ENCODE results near the gene ADK.
"Not testable (repeated sequence)": the region's sequence is repeated elsewhere in the genome, so short reads cannot be mapped to it uniquely, and the experiment has no call there.

The ADK gene

GRCh38 chr10:74433595-74433956 is 282.6 kb downstream of the ADK start:
- no peak for DNase-seq

DNA sequence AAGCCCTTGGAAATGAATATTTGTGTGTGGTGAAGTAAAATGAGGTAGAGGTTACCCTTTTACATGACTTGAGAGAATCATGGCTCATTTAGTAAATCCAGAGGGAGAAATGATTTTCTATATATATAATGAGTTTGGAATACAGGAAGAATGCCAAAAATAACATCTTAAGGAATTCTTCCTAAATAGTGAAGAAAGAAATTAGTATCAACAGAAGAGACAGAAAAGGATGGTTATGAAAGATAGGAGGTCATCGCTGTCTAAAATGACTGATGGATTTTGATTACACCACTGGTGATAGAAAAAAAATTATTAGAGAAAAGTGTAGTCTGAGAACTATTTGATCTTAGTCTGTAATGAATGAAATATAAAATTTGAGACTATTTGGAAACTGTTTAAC is 283.0 kb downstream of the ADK start:
- DNase-seq = no peak

DNA sequence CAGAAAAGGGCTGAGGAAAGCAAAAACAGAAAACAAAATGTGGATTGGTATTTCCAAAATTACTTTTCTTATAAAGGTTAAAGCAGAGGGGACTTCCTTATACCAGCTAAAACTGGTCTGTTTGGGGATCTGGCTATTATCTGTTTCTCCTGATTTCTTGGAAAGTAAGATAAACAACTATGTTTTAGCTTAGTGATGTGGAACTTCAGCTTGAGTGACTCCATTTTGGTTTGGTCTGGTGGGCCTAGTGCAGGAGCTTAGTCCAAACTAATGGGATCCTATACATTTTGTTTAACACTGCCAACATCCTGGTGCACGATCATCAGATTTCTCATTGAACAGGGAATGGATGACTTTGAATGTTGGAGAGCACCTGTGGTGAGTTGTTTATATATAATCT is 283.5 kb downstream of the ADK start:
- no peak for DNase-seq

DNA sequence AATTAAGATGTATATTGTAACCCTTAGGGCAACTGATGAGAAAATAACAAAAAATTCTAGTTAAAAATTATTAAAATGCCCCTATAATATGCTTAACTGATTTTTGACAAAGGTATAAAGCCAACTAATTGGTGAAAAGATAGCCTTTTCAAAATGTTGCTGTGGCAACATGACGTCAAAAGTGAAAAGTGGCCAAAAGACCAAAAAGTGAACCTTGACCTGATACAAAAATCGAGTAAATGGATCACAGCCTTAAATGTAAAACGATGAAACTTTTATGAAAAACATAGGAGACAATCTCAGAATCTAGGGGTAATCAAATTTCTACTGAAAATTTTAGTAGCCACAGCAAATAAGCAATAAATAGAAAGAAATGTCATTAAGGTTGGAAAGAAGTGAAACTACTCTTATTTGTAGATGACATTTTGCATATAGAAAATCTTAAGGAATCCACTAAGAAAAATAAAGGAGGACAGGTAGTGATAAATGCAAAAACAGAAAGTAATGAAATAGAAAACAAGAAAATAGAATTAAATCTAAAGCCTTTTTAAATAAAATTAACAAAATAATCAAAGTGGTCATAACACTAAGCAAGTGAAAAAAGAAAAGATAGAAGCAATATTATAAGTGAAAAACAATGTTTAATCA is 285.6 kb downstream of the ADK start:
- no peak for DNase-seq

- no peak for DNase-seq
Observed at GRCh38 chr10:74437822-74438221, 286.8 kb downstream of the ADK start.

- no peak for DNase-seq
Observed at GRCh38 chr10:74439213-74439612, 288.2 kb downstream of the ADK start.

GRCh38 chr10:74445493-74445892 is 294.5 kb downstream of the ADK start:
- no peak for DNase-seq

DNA sequence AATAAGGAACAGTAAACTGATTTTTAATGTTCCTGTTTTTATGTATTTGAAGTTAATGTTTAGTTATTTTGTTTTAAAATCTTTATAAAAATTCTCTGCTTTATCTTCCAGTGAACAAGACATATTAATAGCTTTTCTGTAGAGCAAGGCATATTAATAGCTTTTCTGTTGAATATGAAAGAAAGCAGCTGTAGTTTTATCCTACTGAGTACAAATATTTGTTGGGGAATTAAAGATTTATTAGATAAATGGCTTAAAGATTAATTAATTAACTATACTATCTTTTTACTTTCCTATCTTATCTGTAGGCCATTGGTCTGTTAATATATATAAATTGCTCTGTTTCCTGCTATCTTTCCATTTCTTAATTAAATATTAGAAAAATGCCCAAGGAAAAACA is 299.6 kb downstream of the ADK start:
- no peak for DNase-seq

GRCh38 chr10:74451127-74451829 is 300.3 kb downstream of the ADK start:
- no peak for DNase-seq

DNA sequence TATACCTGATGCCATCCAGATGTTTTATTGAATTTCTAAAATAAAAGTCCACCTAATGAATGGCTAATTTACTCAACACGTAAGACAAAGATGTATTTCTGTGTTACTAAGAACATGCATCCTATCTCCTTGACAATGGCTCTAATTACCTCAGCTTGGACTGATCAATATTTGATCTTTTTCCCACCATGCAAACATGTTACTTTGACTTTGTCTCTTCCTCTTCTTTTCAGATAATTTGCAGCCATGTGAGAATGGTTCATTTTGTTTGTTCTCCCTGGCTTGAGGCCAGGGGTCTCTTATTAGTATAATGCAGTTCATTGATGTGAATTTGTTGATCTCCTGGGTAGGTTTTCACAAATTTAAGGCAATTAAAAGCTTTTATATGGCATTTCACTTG is 302.1 kb downstream of the ADK start:
- DNase-seq = no peak

DNA sequence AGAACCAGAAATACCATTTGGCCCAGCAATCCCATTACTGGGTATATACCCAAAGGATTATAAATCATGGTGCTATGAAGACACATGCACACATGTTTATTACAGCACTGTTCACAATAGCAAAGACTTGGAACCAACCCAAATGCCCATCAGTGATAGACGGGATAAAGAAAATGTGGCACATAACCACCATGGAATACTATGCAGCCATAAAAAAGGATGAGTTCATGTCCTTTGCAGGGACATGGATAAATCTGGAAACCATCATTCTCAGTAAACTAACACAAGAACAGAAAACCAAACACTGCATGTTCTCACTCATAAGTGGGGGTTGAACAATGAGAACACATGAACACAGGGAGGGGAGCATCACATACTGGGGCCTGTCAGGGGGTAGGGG is 306.5 kb downstream of the ADK start:
- DNase-seq = not testable (repeated sequence)

DNA sequence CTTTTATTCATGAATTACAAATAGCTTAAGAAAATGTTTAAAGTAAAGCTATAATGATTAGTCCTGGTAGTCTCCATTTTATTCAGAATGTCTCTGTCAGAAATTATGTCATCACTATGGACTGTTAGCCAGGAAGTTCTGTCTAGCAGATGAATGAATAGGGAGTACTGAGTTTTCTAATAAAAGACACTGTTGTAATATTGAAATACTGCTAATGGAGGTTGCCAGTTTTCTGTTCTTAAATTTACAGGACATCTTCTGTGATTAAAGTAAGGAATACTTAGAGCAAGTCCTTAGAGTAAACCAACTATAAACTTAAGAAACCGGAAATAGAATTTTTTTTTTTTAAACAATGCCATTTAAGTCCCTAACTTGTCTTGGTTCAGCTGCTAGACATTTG is 309.8 kb downstream of the ADK start:
- DNase-seq = no peak

- DNase-seq = no peak
Observed at GRCh38 chr10:74474022-74474713, 323.1 kb downstream of the ADK start.

DNA sequence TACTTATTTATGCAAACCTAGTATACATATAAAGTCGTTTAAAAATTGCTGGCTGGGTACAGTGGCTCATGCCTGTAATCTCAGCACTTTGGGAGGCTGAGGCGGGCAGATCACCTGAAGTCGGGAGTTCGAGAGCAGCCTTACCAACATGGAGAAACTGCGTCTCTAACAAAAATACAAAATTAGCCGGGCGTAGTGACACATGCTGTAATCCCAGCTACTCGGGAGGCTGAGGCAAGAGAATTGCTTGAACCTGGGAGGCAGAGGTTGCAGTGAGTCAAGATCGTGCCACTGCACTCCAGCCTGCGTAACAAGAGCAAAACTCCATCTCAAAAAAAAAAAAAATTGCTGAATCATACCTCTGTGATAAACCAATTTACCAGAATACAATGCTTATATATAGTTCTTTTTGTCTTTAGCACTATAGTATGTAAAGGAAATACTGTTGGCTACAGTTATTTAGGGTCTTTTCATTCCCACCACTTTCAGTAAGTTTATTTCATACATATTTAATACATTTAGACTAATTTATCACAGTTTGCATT is 325.2 kb downstream of the ADK start:
- DNase-seq = not testable (repeated sequence)

GRCh38 chr10:74480778-74481177 is 329.8 kb downstream of the ADK start:
- no peak for DNase-seq

DNA sequence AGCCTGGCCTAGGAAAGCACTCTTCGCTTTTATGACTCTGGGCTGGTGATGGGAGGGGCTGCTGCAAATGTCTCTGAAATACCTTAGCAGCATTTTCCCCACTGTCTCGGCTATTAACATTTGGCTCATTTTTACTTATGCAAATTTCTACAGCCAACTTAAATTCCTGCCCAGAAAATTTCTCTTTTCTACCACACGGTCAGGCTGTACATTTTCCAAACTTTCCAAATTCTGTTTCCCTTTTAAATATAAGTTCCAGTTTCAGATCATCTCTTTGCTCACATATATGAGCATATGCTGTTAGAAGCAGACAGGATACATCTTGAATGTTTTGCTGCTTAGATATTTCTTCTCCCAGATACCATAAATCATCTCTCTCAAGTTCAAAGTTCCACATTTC is 332.3 kb downstream of the ADK start:
- no peak for DNase-seq

- no peak for DNase-seq
Observed at GRCh38 chr10:74485283-74485682, 334.3 kb downstream of the ADK start.

DNA sequence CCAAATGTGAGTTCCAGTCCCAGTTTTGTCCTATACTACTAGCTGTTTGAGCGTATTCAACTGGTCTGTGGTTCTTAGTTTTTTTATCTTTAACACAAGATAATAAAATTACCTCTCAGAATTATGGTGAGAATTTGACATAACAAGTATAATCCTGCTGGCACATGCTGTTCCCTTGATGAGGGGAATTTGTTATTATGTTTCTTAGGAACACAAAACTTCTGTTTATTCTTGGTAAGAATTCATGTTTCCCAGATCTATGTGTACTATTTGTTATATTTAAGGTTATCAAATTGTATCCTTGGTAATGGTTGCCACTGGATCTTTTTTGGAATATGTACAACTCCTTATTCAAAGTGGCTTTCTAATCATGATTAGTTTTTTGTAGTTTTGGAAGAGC is 335.6 kb downstream of the ADK start:
- no peak for DNase-seq

DNA sequence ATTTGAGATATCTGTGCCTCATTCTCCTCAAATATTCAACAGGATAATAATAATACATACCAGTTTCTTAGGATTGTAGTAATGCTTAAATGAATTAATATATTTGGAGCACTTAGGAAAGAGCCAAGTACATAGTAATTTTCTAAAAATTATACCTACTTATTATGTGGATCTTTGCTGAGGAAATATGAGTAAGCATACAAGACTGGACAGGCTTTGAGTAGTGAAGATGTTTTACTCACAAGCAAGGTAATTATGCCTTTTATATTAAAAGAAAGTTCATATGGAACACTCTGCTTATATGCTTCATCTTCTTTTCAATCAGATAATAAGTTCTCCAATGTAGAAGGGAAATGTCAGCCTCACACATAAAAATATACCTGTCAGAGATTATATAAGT is 337.9 kb downstream of the ADK start:
- DNase-seq = no peak

- DNase-seq = no peak
Observed at GRCh38 chr10:74490551-74490950, 339.5 kb downstream of the ADK start.

- DNase-seq = no peak
Observed at GRCh38 chr10:74491014-74491413, 340.0 kb downstream of the ADK start.

- DNase-seq = not testable (repeated sequence)
Observed at GRCh38 chr10:74496276-74496675, 345.3 kb downstream of the ADK start.

- DNase-seq = not testable (repeated sequence)
Observed at GRCh38 chr10:74498664-74499063, 347.6 kb downstream of the ADK start.

Data from NCI-H1694 (cell line).